Dendritic cell treated with granulocyte-macrophage colony-stimulating factor and Interleukin-4, amounts not matched to agents 40 ng/mL and 50 ng/mL, for 4 days (primary cell): ENCODE results near the gene FANK1.
"Not testable (repeated sequence)": the region's sequence is repeated elsewhere in the genome, so short reads cannot be mapped to it uniquely, and the experiment has no call there.

Experiments used
- H3K27ac Mint-ChIP-seq: one replicate; pipeline ENCODE4 v1.8.0; 2022; ENCODE audit warnings: mild to moderate bottlenecking, mixed read lengths
- H3K27me3 Mint-ChIP-seq: one replicate; pipeline ENCODE4 v1.8.0; 2022; ENCODE audit warnings: mild to moderate bottlenecking, mixed read lengths
- H3K36me3 Mint-ChIP-seq: one replicate; pipeline ENCODE4 v1.8.0; 2022; ENCODE audit warnings: low read depth, mixed read lengths
- H3K4me1 Mint-ChIP-seq: one replicate; pipeline ENCODE4 v1.8.0; 2022; ENCODE audit warnings: low read depth, mixed read lengths
- H3K4me3 Mint-ChIP-seq: one replicate; pipeline ENCODE4 v1.8.0; 2022; ENCODE audit warnings: mild to moderate bottlenecking, moderate library complexity, mixed read lengths
- H3K9me3 Mint-ChIP-seq: one replicate; pipeline ENCODE4 v1.8.0; 2022; ENCODE audit warnings: mixed read lengths
- intact Hi-C: fragments of 100-400 bp; cut with micrococcal nuclease; formaldehyde crosslinking; loops from one replicate; pipeline ENCODE4 v1.15.0; 2022

FANK1 gene

GRCh38 chr10:125905069-125905994 is 9.0 kb downstream of the FANK1 start:
- H3K4me1 Mint-ChIP-seq, H3K27ac Mint-ChIP-seq, intact Hi-C loops, H3K27me3 Mint-ChIP-seq, H3K36me3 Mint-ChIP-seq, H3K9me3 Mint-ChIP-seq, H3K4me3 Mint-ChIP-seq: not testable (repeated sequence)

- H3K27ac Mint-ChIP-seq, H3K4me1 Mint-ChIP-seq, H3K9me3 Mint-ChIP-seq, H3K36me3 Mint-ChIP-seq, intact Hi-C loops, H3K27me3 Mint-ChIP-seq, H3K4me3 Mint-ChIP-seq: not testable (repeated sequence)
These were observed 11.2 kb downstream of the FANK1 start for GRCh38 chr10:125907598-125907997.

DNA sequence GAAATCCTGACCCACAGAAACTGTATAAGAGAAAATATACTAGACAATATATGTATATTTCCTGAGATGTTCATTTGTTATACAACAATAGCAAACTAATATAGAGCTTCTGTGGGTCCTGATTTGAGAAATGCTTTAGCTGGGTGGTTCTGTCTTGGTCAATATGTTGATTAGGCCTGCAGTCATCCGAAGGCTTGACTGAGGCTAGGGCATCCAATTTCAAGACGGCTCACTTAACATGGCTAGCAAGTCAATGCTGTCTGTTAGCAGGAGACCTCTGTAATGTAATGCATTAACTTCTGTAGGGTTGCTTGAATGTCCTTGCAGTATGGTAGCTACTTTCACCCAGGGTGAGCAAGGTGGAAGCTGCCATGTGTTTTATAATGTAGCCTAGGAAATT is 12.4 kb downstream of the FANK1 start:
- H3K4me3 Mint-ChIP-seq, H3K27ac Mint-ChIP-seq, H3K27me3 Mint-ChIP-seq, intact Hi-C loops, H3K36me3 Mint-ChIP-seq, H3K9me3 Mint-ChIP-seq, H3K4me1 Mint-ChIP-seq: not testable (repeated sequence)

GRCh38 chr10:125909491-125909890 is 13.1 kb downstream of the FANK1 start:
- H3K4me1 Mint-ChIP-seq, H3K9me3 Mint-ChIP-seq, H3K27ac Mint-ChIP-seq, H3K27me3 Mint-ChIP-seq, H3K36me3 Mint-ChIP-seq, H3K4me3 Mint-ChIP-seq, intact Hi-C loops: not testable (repeated sequence)

GRCh38 chr10:125911145-125911544 is 14.8 kb downstream of the FANK1 start:
- intact Hi-C loops: no loop called here
- Mint-ChIP-seq H3K4me3 (no peak overlapping the region), H3K27ac (no peak overlapping the region), H3K9me3 (no peaks in the 10 kb centered on the region), H3K27me3 (no peaks in the 10 kb centered on the region), H3K36me3 (no peaks in the 10 kb centered on the region), H3K4me1 (no peaks in the 10 kb centered on the region)

DNA sequence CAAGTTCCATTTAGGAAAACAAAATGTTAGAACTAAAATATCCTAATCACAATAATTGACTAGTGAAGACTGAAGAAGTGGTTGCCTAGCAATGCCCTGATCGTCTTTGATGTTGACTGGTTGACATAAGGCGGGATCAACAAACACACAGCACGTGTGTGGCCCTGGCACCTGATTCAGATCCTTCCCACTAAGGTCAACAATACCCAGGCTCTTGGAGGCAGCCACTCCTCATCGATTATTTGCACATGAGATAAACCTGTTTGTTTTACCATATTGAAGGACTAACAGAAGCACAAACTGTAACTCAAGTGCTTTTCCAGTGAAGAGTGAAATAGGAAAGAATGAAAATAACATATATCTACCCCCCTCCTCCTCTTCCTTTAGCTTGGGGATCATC is 15.6 kb downstream of the FANK1 start:
- Mint-ChIP-seq H3K36me3 (no peaks in the 10 kb centered on the region), H3K4me3 (no peak overlapping the region), H3K27me3 (no peaks in the 10 kb centered on the region), H3K4me1 (no peaks in the 10 kb centered on the region), H3K27ac (no peak overlapping the region), H3K9me3 (no peaks in the 10 kb centered on the region)
- intact Hi-C loops: no loop called here

DNA sequence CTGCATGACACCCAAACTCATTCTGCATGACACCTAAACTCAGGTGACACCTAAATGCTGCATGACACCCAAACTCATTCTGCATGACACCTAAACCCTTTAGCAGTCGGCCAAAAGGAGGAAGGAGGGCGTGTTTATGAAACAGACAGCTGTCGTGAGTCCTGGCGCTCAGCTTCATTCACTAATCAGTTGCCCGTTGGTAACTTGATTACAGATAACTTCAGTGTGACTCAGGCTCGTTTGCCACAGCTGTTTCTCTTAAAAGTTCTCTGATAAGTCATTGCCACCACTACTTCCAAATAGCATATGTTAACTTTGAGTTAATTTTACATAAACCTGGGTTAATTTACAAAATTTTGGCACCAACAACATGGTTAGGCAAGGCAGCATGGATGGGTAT is 16.9 kb downstream of the FANK1 start:
- H3K36me3 Mint-ChIP-seq, H3K4me3 Mint-ChIP-seq, intact Hi-C loops, H3K9me3 Mint-ChIP-seq, H3K27me3 Mint-ChIP-seq, H3K27ac Mint-ChIP-seq, H3K4me1 Mint-ChIP-seq: not testable (repeated sequence)

- H3K36me3 Mint-ChIP-seq: no peaks in the 10 kb centered on the region
- H3K4me3 Mint-ChIP-seq: no peak overlapping the region
- H3K4me1 Mint-ChIP-seq: no peaks in the 10 kb centered on the region
- intact Hi-C loops: no loop called here
- no peaks in the 10 kb centered on the region for H3K9me3 Mint-ChIP-seq
- no peaks in the 10 kb centered on the region for H3K27me3 Mint-ChIP-seq
- H3K27ac Mint-ChIP-seq: no peak overlapping the region
These were observed 20.6 kb downstream of the FANK1 start for GRCh38 chr10:125916977-125917376.

DNA sequence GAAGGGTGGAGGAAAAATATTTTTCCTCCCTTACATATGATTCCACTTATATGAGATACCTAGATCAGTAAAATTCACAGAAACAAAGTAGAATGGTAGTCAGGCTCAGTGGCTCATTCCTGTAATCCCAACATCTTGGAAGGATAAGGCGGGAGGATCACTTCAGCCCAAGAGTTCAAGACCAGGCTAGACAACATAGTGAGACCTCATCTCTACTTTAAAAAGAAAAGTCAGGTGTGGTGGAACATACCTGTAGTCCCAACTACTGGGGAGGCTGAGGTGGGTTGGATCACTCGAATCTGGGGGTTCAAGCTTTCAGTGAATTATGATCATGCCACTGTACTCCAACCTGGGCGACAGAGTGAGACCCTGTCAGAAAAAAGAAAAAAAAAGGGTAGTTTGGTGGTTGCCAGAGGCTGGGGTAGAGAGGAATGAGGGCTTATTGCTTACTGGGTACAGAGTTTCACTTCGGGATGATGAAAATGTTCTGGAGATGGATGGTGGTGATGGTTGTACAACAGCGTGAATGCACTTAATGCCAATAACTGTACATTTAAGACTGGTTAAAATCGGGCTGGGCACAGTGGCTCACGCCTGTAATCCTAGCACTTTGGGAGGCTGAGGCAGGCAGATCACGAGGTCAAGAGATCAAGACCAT is 21.5 kb downstream of the FANK1 start:
- H3K4me1 Mint-ChIP-seq, H3K27ac Mint-ChIP-seq, H3K27me3 Mint-ChIP-seq, H3K36me3 Mint-ChIP-seq, H3K4me3 Mint-ChIP-seq, intact Hi-C loops, H3K9me3 Mint-ChIP-seq: not testable (repeated sequence)

DNA sequence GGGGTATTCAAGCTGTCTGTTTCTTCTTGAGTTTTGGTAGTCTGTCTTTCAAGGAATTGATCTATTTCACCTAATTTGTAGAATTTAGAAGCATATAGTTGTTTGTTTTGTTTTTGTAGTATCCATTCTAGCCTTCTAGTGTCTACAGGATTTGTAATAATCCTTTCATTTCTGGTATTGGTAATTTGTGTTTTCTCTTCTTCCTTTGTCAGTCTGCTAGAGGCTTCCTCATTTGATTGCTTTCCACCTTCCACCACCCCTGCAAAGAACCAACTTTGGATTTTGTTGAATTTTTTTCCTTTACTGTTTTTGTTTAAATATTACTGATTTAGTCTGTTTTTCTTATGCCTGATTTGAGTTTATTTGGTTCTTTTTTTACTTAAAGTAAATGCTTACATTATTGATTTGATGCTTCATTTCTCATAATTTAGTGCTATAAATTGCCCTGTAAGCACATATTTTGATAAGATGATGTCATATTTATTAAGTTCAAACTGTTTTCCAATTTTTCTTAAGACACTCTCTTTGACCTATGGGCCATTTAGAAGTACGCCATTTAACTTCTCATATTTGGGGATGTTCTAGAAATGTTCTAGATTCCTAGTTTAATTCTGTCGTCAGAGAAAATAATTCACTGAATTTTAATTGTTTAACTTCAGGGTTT is 25.4 kb downstream of the FANK1 start:
- H3K9me3 Mint-ChIP-seq, H3K27ac Mint-ChIP-seq, H3K36me3 Mint-ChIP-seq: not testable (repeated sequence)

GRCh38 chr10:125925262-125925834 is 29.0 kb downstream of the FANK1 start:
- H3K4me3 Mint-ChIP-seq: no peak overlapping the region
- intact Hi-C loops: no loop called here
- H3K27ac Mint-ChIP-seq: no peak overlapping the region
- no peaks in the 10 kb centered on the region for H3K4me1 Mint-ChIP-seq
- no peaks in the 10 kb centered on the region for H3K9me3 Mint-ChIP-seq
- H3K27me3 Mint-ChIP-seq: no peaks in the 10 kb centered on the region
- H3K36me3 Mint-ChIP-seq: no peaks in the 10 kb centered on the region

More for the DNA sequence above, 25.4 kb downstream of the FANK1 start:
- H3K27me3 Mint-ChIP-seq, H3K4me1 Mint-ChIP-seq, intact Hi-C loops, H3K4me3 Mint-ChIP-seq: not testable (repeated sequence)

- Mint-ChIP-seq H3K4me3 (no peak overlapping the region), H3K27ac (no peak overlapping the region), H3K36me3 (no peaks in the 10 kb centered on the region), H3K4me1 (no peaks in the 10 kb centered on the region), H3K9me3 (no peaks in the 10 kb centered on the region), H3K27me3 (no peaks in the 10 kb centered on the region)
- intact Hi-C loops: no loop called here
These were observed 29.9 kb downstream of the FANK1 start for GRCh38 chr10:125926247-125926646.

GRCh38 chr10:125927265-125927664 is 30.9 kb downstream of the FANK1 start:
- H3K36me3 Mint-ChIP-seq, H3K9me3 Mint-ChIP-seq, intact Hi-C loops, H3K27me3 Mint-ChIP-seq, H3K4me1 Mint-ChIP-seq, H3K4me3 Mint-ChIP-seq, H3K27ac Mint-ChIP-seq: not testable (repeated sequence)

- H3K27me3 Mint-ChIP-seq: peaks cover 3% of the 10 kb centered on the region
- H3K27ac Mint-ChIP-seq: no peak overlapping the region
- intact Hi-C loops: no loop called here
- H3K4me1 Mint-ChIP-seq: no peaks in the 10 kb centered on the region
- no peaks in the 10 kb centered on the region for H3K9me3 Mint-ChIP-seq
- no peak overlapping the region for H3K4me3 Mint-ChIP-seq
- no peaks in the 10 kb centered on the region for H3K36me3 Mint-ChIP-seq
These were observed 32.7 kb downstream of the FANK1 start for GRCh38 chr10:125928928-125929585.
